Measurements from ENCODE around the gene FEZF1.

FEZF1 gene

GRCh38 chr7:122304319-122304975 is at the start of gene FEZF1:
TSS of gene FEZF1 (minus strand) at chr7:122304750. CDS start at chr7:122304437, 313 bp downstream.
- no peak for DNase-seq (ENCODE audit: low read depth)
- TF ChIP-seq CTCF (conservative IDR thresholded peaks at IDR 0.05; ENCODE audit: low read length): no peak
- no peak within 1 kb of the TSS; the same call in 1 of the 2 replicates for H3K4me3 ChIP-seq (ENCODE audit: low read length)

GRCh38 chr7:122352454-122352853 is 47.9 kb upstream of the FEZF1 start:
- no peak for DNase-seq (ENCODE audit: low read depth)
- H3K4me3 ChIP-seq (ENCODE audit: low read length): no peak overlapping the region
- TF ChIP-seq CTCF (conservative IDR thresholded peaks at IDR 0.05; ENCODE audit: low read length): no peak

- H3K4me3 ChIP-seq (ENCODE audit: low read length): no peak overlapping the region
- DNase-seq (ENCODE audit: low read depth): no peak
- TF ChIP-seq CTCF (conservative IDR thresholded peaks at IDR 0.05; ENCODE audit: low read length): no peak
These were observed 46.2 kb upstream of the FEZF1 start for GRCh38 chr7:122350701-122351100.

GRCh38 chr7:122344303-122344620 is 39.7 kb upstream of the FEZF1 start:
- no peak overlapping the region for H3K4me3 ChIP-seq (ENCODE audit: low read length)
- TF ChIP-seq CTCF (conservative IDR thresholded peaks at IDR 0.05; ENCODE audit: low read length): no peak

GRCh38 chr7:122343601-122344302 is 39.2 kb upstream of the FEZF1 start:
- DNase-seq (ENCODE audit: low read depth): no peak
- TF ChIP-seq CTCF (conservative IDR thresholded peaks at IDR 0.05; ENCODE audit: low read length): no peak

More at GRCh38 chr7:122344303-122344620, 39.7 kb upstream of the FEZF1 start:
- no peak for DNase-seq (ENCODE audit: low read depth)

GRCh38 chr7:122340427-122340826 is 35.9 kb upstream of the FEZF1 start:
- TF ChIP-seq CTCF (conservative IDR thresholded peaks at IDR 0.05; ENCODE audit: low read length): no peak
- H3K4me3 ChIP-seq (ENCODE audit: low read length): no peak overlapping the region
- no peak for DNase-seq (ENCODE audit: low read depth)

More at GRCh38 chr7:122343601-122344302, 39.2 kb upstream of the FEZF1 start:
- H3K4me3 ChIP-seq (ENCODE audit: low read length): no peak overlapping the region

Data from AG10803 (cell line).